Esophagus muscularis mucosa (tissue), 4 donors: ENCODE measurements around the gene LBHD2. TPM values are rescaled to one million over a fixed set of nuclear protein-coding genes. Genes with fewer than 3 reads are reported as not detected.

Experiments used
- DNase-seq: peaks from one replicate; pipeline ENCODE4 v3.0.0-alpha.2; 2017; ENCODE audit errors: extremely low spot score
- H3K27ac ChIP-seq, 4 donors: fragments of 200-600 bp; sonication (generic); replicated peaks in 1 of 4; 1 replicate in 3 of 4; 2 replicates in 1 of 4; pipeline ENCODE4 v1.5.1; 2016 to 2019; ENCODE audit warnings: mild to moderate bottlenecking in 1 of 4
- H3K27me3 ChIP-seq, 4 donors: fragments of 200-600 bp; sonication (generic); one replicate each; pipeline versions ENCODE4 v1.5.1 to v1.6.0; 2016 to 2019
- H3K36me3 ChIP-seq, 4 donors: fragments of 200-600 bp; sonication (generic); one replicate each; pipeline ENCODE4 v1.5.1; 2016 to 2019
- H3K4me1 ChIP-seq, 4 donors: fragments of 200-600 bp; sonication (generic); one replicate each; pipeline ENCODE4 v1.5.1; 2016 to 2019
- H3K4me3 ChIP-seq, 4 donors: fragments of 200-600 bp; sonication (generic); 1 replicate in 2 of 4; 2 replicates in 2 of 4; pipeline ENCODE4 v1.5.1; 2016 to 2019; ENCODE audit warnings: mild to moderate bottlenecking in 4 of 4, moderate library complexity in 1 of 4
- H3K9me3 ChIP-seq, 4 donors: fragments of 200-600 bp; sonication (generic); 1 replicate in 3 of 4; 2 replicates in 1 of 4; pipeline ENCODE4 v1.5.1; 2016 to 2019
- EP300 ChIP-seq: sonication (generic); formaldehyde crosslinking; IDR thresholded peaks from one replicate; pipeline ENCODE4 v1.6.1; 2017; ENCODE audit warnings: antibody characterized with exemption
- POLR2A ChIP-seq: fragments of 450-650 bp; IDR thresholded peaks from one replicate; pipeline ENCODE4 v1.6.1; 2017; ENCODE audit warnings: antibody characterized with exemption, moderate library complexity, mild to moderate bottlenecking, low read depth
- POLR2AphosphoS5 ChIP-seq, 2 donors: sonication (generic); formaldehyde crosslinking; IDR thresholded peaks; one replicate each; pipeline ENCODE4 v1.6.1; 2017; ENCODE audit warnings: antibody characterized with exemption in 2 of 2
- WGBS: methylation state at CpG from one replicate; pipeline ENCODE4 v1.1.5; 2018; 5-methylcytosine and 5-hydroxymethylcytosine counted together
- intact Hi-C: fragments of 100-400 bp; cut with DNase I; formaldehyde crosslinking; loops from one replicate; pipeline ENCODE4 v1.15.1; 2023
- total RNA-seq, 4 donors: library from RNA; depleted of rRNA; stranded (reverse); fragments of >200 nt; gene quantifications; one replicate each; pipeline versions ENCODE4 v1.1.0 to v1.2.1, GENCODE V29; 2016
- TF ChIP-seq, protein P1 (sequence below), 3 experiments: fragments of 200-600 bp in 2 of 3; fragments of 450-650 bp in 1 of 3; sonication (generic) in 2 of 3; IDR thresholded peaks; one replicate each; pipeline ENCODE4 v1.5.1; 2017 to 2019; ENCODE audit warnings: antibody characterized with exemption in 3 of 3, mild to moderate bottlenecking in 2 of 3, moderate library complexity in 1 of 3

The LBHD2 gene
- total RNA-seq, 4 donors from 2014 or later, result not detected

DNA sequence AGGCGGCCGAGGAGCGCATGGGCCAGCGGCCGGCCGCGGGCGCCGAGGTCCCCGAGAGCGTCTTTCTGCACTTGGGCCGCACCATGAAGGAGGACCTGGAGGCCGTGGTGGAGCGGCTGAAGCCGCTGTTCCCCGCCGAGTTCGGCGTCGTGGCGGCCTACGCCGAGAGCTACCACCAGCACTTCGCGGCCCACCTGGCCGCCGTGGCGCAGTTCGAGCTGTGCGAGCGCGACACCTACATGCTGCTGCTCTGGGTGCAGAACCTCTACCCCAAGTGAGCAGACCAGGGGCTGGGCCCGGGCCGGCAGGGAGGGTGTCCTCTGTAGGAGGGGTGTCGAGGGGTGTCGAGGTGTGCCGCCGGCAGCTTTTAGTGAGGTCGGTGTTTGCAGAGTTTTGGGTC, 43.3 kb downstream of the LBHD2 start:
- intact Hi-C loops, result no loop called here
- Histone ChIP-seq H3K36me3 (peaks cover 1 to 40% (median 31%) of the 10 kb centered on the region in 4 donors), H3K9me3 (no peaks in the 10 kb centered on the region), H3K27ac (no peak overlapping the region), H3K4me3 (peak overlapping the region; percentile 46 to 57 (median 48)), H3K4me1 (peaks cover 71 to 98% (median 92%) of the 10 kb centered on the region in 4 donors), H3K27me3 (peaks cover 0 to 27% (median 6%) of the 10 kb centered on the region in 4 donors)
- 85% methylated on average over 5 of the region's 39 CpGs for WGBS
- no peak for TF ChIP-seq EP300
- no peak for TF ChIP-seq POLR2AphosphoS5 (IDR thresholded peaks at IDR 0.05)
- TF ChIP-seq POLR2A, result no peak
- TF ChIP-seq, protein P1, sequence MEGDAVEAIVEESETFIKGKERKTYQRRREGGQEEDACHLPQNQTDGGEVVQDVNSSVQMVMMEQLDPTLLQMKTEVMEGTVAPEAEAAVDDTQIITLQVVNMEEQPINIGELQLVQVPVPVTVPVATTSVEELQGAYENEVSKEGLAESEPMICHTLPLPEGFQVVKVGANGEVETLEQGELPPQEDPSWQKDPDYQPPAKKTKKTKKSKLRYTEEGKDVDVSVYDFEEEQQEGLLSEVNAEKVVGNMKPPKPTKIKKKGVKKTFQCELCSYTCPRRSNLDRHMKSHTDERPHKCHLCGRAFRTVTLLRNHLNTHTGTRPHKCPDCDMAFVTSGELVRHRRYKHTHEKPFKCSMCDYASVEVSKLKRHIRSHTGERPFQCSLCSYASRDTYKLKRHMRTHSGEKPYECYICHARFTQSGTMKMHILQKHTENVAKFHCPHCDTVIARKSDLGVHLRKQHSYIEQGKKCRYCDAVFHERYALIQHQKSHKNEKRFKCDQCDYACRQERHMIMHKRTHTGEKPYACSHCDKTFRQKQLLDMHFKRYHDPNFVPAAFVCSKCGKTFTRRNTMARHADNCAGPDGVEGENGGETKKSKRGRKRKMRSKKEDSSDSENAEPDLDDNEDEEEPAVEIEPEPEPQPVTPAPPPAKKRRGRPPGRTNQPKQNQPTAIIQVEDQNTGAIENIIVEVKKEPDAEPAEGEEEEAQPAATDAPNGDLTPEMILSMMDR (IDR thresholded peaks at IDR 0.05), result no peak
- no peak for DNase-seq

DNA sequence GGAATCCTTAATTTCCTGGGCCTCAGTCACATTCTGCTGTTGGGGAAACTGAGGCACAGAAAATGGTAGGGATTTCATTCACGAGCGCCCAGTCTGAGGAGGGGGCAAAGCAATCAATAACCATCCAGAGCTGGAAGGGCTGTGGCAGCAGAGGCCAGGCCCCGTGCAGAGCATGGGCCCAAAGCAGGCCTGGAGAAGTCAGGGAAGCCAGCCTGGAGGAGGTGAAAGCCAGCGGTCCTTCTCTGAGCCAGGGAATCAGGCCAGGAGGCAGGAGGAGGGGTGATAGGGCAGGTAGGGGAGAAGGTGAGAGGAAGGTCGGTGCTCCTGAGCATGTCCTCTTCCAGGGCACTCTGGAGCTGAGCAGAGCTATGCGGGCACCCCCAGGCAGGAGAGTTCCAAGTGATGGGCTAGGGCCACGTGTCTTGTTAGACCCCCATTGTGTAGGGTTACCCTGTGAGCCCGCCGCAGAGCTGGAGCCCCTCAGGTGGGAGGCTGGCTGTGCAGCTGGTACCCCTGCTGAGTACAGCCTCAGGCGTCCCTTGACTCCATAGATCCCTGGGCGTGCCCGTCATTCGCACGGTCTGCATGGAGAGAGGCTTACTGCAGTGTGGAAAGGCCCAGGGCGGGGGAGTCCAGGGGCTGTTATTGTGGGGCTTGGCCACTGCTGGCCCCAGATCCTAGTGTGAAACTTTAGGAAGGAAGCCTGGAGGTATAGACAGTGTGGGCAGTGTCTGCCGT, 44.0 kb downstream of the LBHD2 start:
- Histone ChIP-seq H3K9me3 (no peaks in the 10 kb centered on the region), H3K4me1 (peaks cover 64 to 98% (median 89%) of the 10 kb centered on the region in 4 donors), H3K27ac (peak overlapping the region in 2 of 4 donors; percentile 30 to 52), H3K36me3 (peaks cover 6 to 46% (median 37%) of the 10 kb centered on the region in 4 donors), H3K4me3 (peak overlapping the region in 1 of 4 donors; percentile 50), H3K27me3 (peaks cover 0 to 20% (median 4%) of the 10 kb centered on the region in 4 donors)
- 90% methylated on average over 15 of the region's 16 CpGs for WGBS
- no peak for TF ChIP-seq POLR2AphosphoS5 (IDR thresholded peaks at IDR 0.05)
- TF ChIP-seq, protein P1 (IDR thresholded peaks at IDR 0.05), result no peak
- no peak for TF ChIP-seq POLR2A
- no peak for TF ChIP-seq EP300
- no peak for DNase-seq
- intact Hi-C loops, result no loop called here

DNA sequence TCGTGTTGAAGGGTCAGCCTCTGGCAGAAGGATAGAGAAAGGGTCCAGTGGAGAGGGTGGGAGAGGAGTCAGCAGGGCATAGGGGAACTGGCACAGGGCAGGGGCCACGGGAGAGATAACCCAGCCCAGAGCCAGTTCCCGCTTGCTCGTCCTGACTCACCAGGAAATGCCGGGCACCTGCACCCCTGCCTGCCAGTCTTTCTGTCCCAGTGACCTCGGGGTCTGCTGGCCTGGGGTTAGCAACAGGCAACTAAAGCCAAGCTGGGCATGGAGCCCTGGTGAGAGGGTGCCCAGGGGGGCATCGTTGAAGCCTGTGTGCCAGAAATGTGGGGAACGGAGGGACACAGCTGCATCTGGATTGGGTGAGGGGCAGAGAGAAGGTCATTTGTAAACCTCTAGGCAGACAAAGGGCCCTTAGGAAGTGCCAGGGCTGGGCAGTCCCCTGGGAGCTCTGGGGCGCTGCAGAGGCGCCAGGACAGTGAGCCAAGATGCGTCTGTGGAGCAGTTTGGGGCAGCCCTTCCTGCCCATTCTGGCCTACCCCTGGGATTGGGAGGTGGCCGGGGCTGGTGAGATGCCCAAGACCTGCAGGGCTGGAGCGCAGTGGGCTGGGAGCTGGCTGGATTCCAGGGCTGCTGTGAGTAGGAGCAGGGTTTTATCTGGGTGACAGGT, 44.8 kb downstream of the LBHD2 start:
- Histone ChIP-seq H3K27ac (peak overlapping the region in 2 of 4 donors; percentile 42 to 52), H3K27me3 (peaks cover 0 to 13% (median 0%) of the 10 kb centered on the region in 4 donors), H3K4me1 (peaks cover 62 to 91% (median 82%) of the 10 kb centered on the region in 4 donors), H3K4me3 (no peak overlapping the region), H3K36me3 (peaks cover 6 to 54% (median 45%) of the 10 kb centered on the region in 4 donors), H3K9me3 (no peaks in the 10 kb centered on the region)
- TF ChIP-seq POLR2AphosphoS5 (IDR thresholded peaks at IDR 0.05), result no peak
- no peak for TF ChIP-seq POLR2A
- TF ChIP-seq, protein P1 (IDR thresholded peaks at IDR 0.05), result no peak
- TF ChIP-seq EP300, result no peak
- 58% methylated on average over 13 of the region's 13 CpGs for WGBS
- intact Hi-C loops, result no loop called here
- no peak for DNase-seq

DNA sequence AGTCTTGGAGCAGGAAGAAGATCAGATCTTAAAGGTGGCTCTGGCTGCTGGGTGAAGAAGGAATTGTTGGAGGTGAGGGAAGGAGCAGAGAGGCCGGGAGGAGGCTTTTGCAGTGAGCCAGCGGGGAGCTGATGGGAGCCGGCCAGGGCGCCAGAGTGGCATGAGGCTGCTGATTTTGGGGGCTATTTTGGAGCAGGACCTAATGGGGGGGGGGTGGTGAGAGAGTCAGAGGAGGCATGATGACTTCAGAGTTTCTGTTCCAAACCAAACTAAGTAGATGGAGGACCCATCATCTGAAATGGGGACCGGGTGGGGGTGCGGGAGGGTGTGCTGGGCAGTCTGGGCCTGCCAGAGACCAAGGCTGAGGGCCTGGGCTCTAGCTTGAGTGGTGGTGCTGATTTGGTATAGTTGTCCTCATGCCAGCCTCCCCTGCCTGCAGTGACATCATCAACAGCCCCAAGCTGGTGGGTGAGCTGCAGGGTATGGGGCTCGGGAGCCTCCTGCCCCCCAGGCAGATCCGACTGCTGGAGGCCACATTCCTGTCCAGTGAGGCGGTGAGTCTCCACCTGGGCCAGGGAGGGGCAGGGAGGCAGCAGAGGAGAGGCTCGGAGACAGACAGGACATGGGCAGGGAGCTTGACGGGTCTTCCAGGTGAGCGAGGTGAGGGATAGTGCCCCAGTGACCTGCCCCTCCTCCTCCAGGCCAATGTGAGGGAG, 45.4 kb downstream of the LBHD2 start:
- peaks cover 6 to 59% (median 52%) of the 10 kb centered on the region in 4 donors for H3K36me3 ChIP-seq
- WGBS, result 94% methylated on average over 9 of the region's 12 CpGs
- peaks cover 55 to 84% (median 75%) of the 10 kb centered on the region in 4 donors for H3K4me1 ChIP-seq
- peaks cover 0 to 6% (median 0%) of the 10 kb centered on the region in 4 donors for H3K27me3 ChIP-seq
- intact Hi-C loops, result no loop called here
- DNase-seq, result no peak
- no peak for TF ChIP-seq EP300
- no peak for TF ChIP-seq POLR2AphosphoS5 (IDR thresholded peaks at IDR 0.05)
- TF ChIP-seq, protein P1 (IDR thresholded peaks at IDR 0.05), result no peak
- no peak for TF ChIP-seq POLR2A
- H3K27ac ChIP-seq, result peak overlapping the region in 1 of 4 donors; percentile 42
- H3K9me3 ChIP-seq, result no peaks in the 10 kb centered on the region
- no peak overlapping the region for H3K4me3 ChIP-seq
